H1 (cell line): ENCODE results near the gene APBA2. TPM values are rescaled to one million over a fixed set of nuclear protein-coding genes. Genes with fewer than 3 reads are reported as not detected.

Source experiments
- CTCF ChIA-PET: fragments of 300-600 bp; sonication (Branson Sonifier 250); formaldehyde crosslinking; loops from one replicate; lab custom pipeline; 2021; ENCODE audit not compliant: partially characterized antibody; lab: Charles Lee
- POLR2A ChIA-PET: fragments of 300-600 bp; sonication (Branson Sonifier 250); formaldehyde crosslinking; loops from one replicate; lab custom pipeline; 2021; ENCODE audit warnings: inconsistent platforms; ENCODE audit not compliant: partially characterized antibody; lab: Charles Lee
- DNase-seq, 2 experiments: peaks; one replicate each; pipeline versions ENCODE4 v3.0.0 to v3.0.0-alpha.2; 2010 to 2022; ENCODE audit warnings: low spot score in 2 of 2, low read depth in 1 of 2, mixed read lengths in 1 of 2
- FAIRE-seq: peaks from 2 replicates; lab custom pipeline; 2011; peaks lifted over from hg19 to GRCh38; lab: Jason Lieb, UNC
- H2AFZ ChIP-seq: 2 replicates; pipeline ENCODE4 v1.8.1; 2012; ENCODE audit warnings: low read length, inconsistent platforms
- H2AK5ac ChIP-seq: 2 replicates; pipeline ENCODE4 v1.6.1; 2013; ENCODE audit warnings: low read depth, low read length
- H2BK120ac ChIP-seq: replicated peaks from 2 replicates; pipeline ENCODE3; 2013; ENCODE audit warnings: low read depth, low read length, inconsistent platforms
- H2BK12ac ChIP-seq: 2 replicates; pipeline ENCODE4 v1.6.1; 2013; ENCODE audit warnings: low read depth, low read length
- H2BK15ac ChIP-seq: 2 replicates; pipeline ENCODE4 v1.6.1; 2013; ENCODE audit warnings: low read length
- H2BK20ac ChIP-seq: 2 replicates; pipeline ENCODE4 v1.6.1; 2013; ENCODE audit warnings: low read length
- H2BK5ac ChIP-seq: 2 replicates; pipeline ENCODE4 v1.6.1; 2013; ENCODE audit warnings: low read depth, low read length
- H3K14ac ChIP-seq: 2 replicates; pipeline ENCODE4 v1.6.1; 2013; ENCODE audit warnings: inconsistent platforms; ENCODE audit not compliant: insufficient read length
- H3K18ac ChIP-seq: 2 replicates; pipeline ENCODE4 v1.6.1; 2013; ENCODE audit warnings: low read length; ENCODE audit errors: extremely low read depth
- H3K23ac ChIP-seq: 2 replicates; pipeline ENCODE4 v1.6.1; 2013; ENCODE audit warnings: inconsistent platforms; ENCODE audit not compliant: insufficient read length
- H3K23me2 ChIP-seq: 2 replicates; pipeline ENCODE4 v1.6.1; 2013; ENCODE audit warnings: low read depth, low read length
- H3K27ac ChIP-seq: 2 replicates; pipeline ENCODE4 v1.6.1; 2011; ENCODE audit warnings: low read depth, low read length, inconsistent platforms
- H3K27me3 ChIP-seq, 4 experiments: replicated peaks in 1 of 4; 1 replicate in 1 of 4; 2 replicates in 3 of 4; pipeline versions ENCODE4 v1.6.1 to v1.8.1; 2011 to 2013; ENCODE audit warnings: low read length in 3 of 4, mild to moderate bottlenecking in 3 of 4, inconsistent platforms in 2 of 4, mixed read lengths in 2 of 4, moderate library complexity in 1 of 4; ENCODE audit not compliant: control insufficient read depth in 3 of 4, insufficient read depth in 3 of 4; ENCODE audit errors: extremely low read depth in 1 of 4
- H3K36me3 ChIP-seq, 4 experiments: 2 replicates each; pipeline versions ENCODE4 v1.6.1 to v1.8.1; 2011 to 2013; ENCODE audit warnings: mild to moderate bottlenecking in 4 of 4, low read length in 3 of 4, moderate library complexity in 2 of 4, control low read depth in 1 of 4, inconsistent platforms in 1 of 4; ENCODE audit not compliant: insufficient read depth in 4 of 4, control insufficient read depth in 2 of 4
- H3K4ac ChIP-seq: replicated peaks from 2 replicates; pipeline ENCODE3; 2013; ENCODE audit warnings: low read length, low read depth, mixed read lengths, inconsistent platforms; ENCODE audit not compliant: insufficient read length
- H3K4me1 ChIP-seq, 4 experiments: replicated peaks in 1 of 4; 1 replicate in 1 of 4; 2 replicates in 3 of 4; pipeline versions ENCODE4 v1.6.1 to v1.8.1; 2011 to 2013; ENCODE audit warnings: low read length in 3 of 4, inconsistent platforms in 2 of 4, mixed read lengths in 1 of 4; ENCODE audit not compliant: insufficient read depth in 4 of 4, control insufficient read depth in 3 of 4
- H3K4me2 ChIP-seq, 2 experiments: 2 replicates each; pipeline versions ENCODE4 v1.6.1 to v1.8.1; 2011 to 2013; ENCODE audit warnings: low read depth in 2 of 2, low read length in 2 of 2, control low read depth in 1 of 2, inconsistent platforms in 1 of 2, mild to moderate bottlenecking in 1 of 2; ENCODE audit not compliant: insufficient read depth in 1 of 2
- H3K4me3 ChIP-seq, 4 experiments: fragments of 200-600, 300-600 bp in 1 of 4; sonication (generic), shearing (Covaris generic), sonication (Bioruptor Twin) in 1 of 4; 2 replicates each; pipeline versions ENCODE4 v1.5.1 to v1.8.1; 2011 to 2016; ENCODE audit warnings: low read length in 4 of 4, low read depth in 3 of 4, control low read depth in 2 of 4, inconsistent platforms in 2 of 4, mild to moderate bottlenecking in 2 of 4, mixed read lengths in 1 of 4, moderate library complexity in 1 of 4; ENCODE audit not compliant: insufficient read depth in 2 of 4; ENCODE audit errors: extremely low read depth in 1 of 4
- H3K56ac ChIP-seq: replicated peaks from 2 replicates; pipeline ENCODE3; 2013; ENCODE audit warnings: low read depth, mild to moderate bottlenecking, mixed read lengths, low read length, inconsistent platforms; ENCODE audit not compliant: insufficient read length
- H3K79me1 ChIP-seq: 2 replicates; pipeline ENCODE4 v1.6.1; 2013; ENCODE audit warnings: low read depth, low read length, control low read depth
- H3K79me2 ChIP-seq, 2 experiments: 2 replicates each; pipeline versions ENCODE4 v1.6.1 to v1.8.1; 2012 to 2013; ENCODE audit warnings: low read length in 2 of 2, mild to moderate bottlenecking in 2 of 2, inconsistent platforms in 1 of 2; ENCODE audit not compliant: insufficient read depth in 2 of 2, control insufficient read depth in 1 of 2
- H3K9ac ChIP-seq, 4 experiments: replicated peaks in 1 of 4; 1 replicate in 1 of 4; 2 replicates in 3 of 4; pipeline versions ENCODE4 v1.6.1 to v1.8.1; 2011 to 2013; ENCODE audit warnings: low read depth in 3 of 4, low read length in 3 of 4, control low read depth in 2 of 4, mild to moderate bottlenecking in 2 of 4, moderate library complexity in 2 of 4, inconsistent platforms in 1 of 4; ENCODE audit errors: extremely low read depth in 1 of 4
- H3K9me3 ChIP-seq, 2 experiments: 2 replicates each; pipeline versions ENCODE4 v1.6.1 to v1.8.1; 2012 to 2013; ENCODE audit warnings: mild to moderate bottlenecking in 2 of 2, moderate library complexity in 2 of 2, control low read depth in 1 of 2, inconsistent platforms in 1 of 2, low read depth in 1 of 2, low read length in 1 of 2, mixed read lengths in 1 of 2; ENCODE audit not compliant: insufficient read depth in 2 of 2
- H4K20me1 ChIP-seq, 2 experiments: replicated peaks in 1 of 2; 2 replicates each; pipeline versions ENCODE3 to v1.8.1; 2011 to 2013; ENCODE audit warnings: inconsistent platforms in 2 of 2, low read length in 2 of 2, mild to moderate bottlenecking in 1 of 2; ENCODE audit not compliant: insufficient read depth in 2 of 2, control insufficient read depth in 1 of 2
- H4K5ac ChIP-seq: 2 replicates; pipeline ENCODE4 v1.6.1; 2013; ENCODE audit warnings: low read length, low read depth, mixed read lengths, inconsistent platforms; ENCODE audit not compliant: insufficient read length
- H4K8ac ChIP-seq: 2 replicates; pipeline ENCODE4 v1.8.0; 2013; ENCODE audit warnings: mild to moderate bottlenecking, moderate library complexity, low read length, inconsistent platforms; ENCODE audit not compliant: insufficient read depth; ENCODE audit errors: extremely low read depth
- H4K91ac ChIP-seq: replicated peaks from 2 replicates; pipeline ENCODE3; 2013; ENCODE audit warnings: low read length, mixed read lengths, inconsistent platforms; ENCODE audit not compliant: insufficient read length
- BACH1 ChIP-seq: IDR thresholded peaks from 2 replicates; pipeline ENCODE4 v1.6.1; 2012; ENCODE audit warnings: low read length, improper control_type of control experiment
- BRCA1 ChIP-seq: IDR thresholded peaks from 2 replicates; pipeline ENCODE4 v1.6.1; 2012; ENCODE audit warnings: low read depth, low read length, improper control_type of control experiment
- CHD1 ChIP-seq: IDR thresholded peaks from 2 replicates; pipeline ENCODE4 v1.6.1; 2012; ENCODE audit warnings: low read depth, low read length, improper control_type of control experiment
- EGR1 ChIP-seq: IDR thresholded peaks from 2 replicates; pipeline ENCODE4 v1.6.1; 2011; ENCODE audit warnings: low read depth, low read length, borderline replicate concordance
- FOSL1 ChIP-seq: IDR thresholded peaks from 2 replicates; pipeline ENCODE4 v1.6.1; 2011; ENCODE audit warnings: mild to moderate bottlenecking, low read depth, low read length, moderate library complexity; ENCODE audit not compliant: insufficient read depth
- KDM4A ChIP-seq: IDR thresholded peaks from one replicate; pipeline ENCODE4 v1.7.1; 2012; ENCODE audit warnings: low read depth, mild to moderate bottlenecking, moderate library complexity, low read length, inconsistent platforms; ENCODE audit not compliant: severe bottlenecking
- NRF1 ChIP-seq: IDR thresholded peaks from 2 replicates; pipeline ENCODE4 v1.6.1; 2011; ENCODE audit warnings: mild to moderate bottlenecking, low read depth, low read length, improper control_type of control experiment
- PHF8 ChIP-seq: fragments of 200-600 bp; sonication (generic); conservative IDR thresholded peaks from 2 replicates; pipeline ENCODE4 v1.7.1; 2012; ENCODE audit warnings: low read depth, mild to moderate bottlenecking, inconsistent platforms, low read length, moderate library complexity
- POU5F1 ChIP-seq: IDR thresholded peaks from 2 replicates; pipeline ENCODE4 v1.6.1; 2011; ENCODE audit warnings: low read depth, mild to moderate bottlenecking, low read length, moderate library complexity
- RAD21 ChIP-seq, 2 experiments: IDR thresholded peaks in 1 of 2; conservative IDR thresholded peaks in 1 of 2; 2 replicates each; pipeline ENCODE4 v1.6.1; 2011; ENCODE audit warnings: low read depth in 2 of 2, low read length in 2 of 2, improper control_type of control experiment in 1 of 2, inconsistent platforms in 1 of 2, mild to moderate bottlenecking in 1 of 2, moderate library complexity in 1 of 2
- RNF2 ChIP-seq: fragments of 200-900, 300-1000 bp; sonication (generic); IDR thresholded peaks from 2 replicates; pipeline ENCODE4 v1.7.1; 2016; ENCODE audit warnings: borderline replicate concordance, low read depth, mild to moderate bottlenecking, antibody characterized with exemption, low read length; ENCODE audit not compliant: poor library complexity, severe bottlenecking; ENCODE audit errors: missing control alignments
- RXRA ChIP-seq: IDR thresholded peaks from 2 replicates; pipeline ENCODE4 v1.6.1; 2011; ENCODE audit warnings: low read depth, mild to moderate bottlenecking, low read length, moderate library complexity; ENCODE audit not compliant: insufficient read depth
- SIX5 ChIP-seq: IDR thresholded peaks from 2 replicates; pipeline ENCODE4 v1.6.1; 2011; ENCODE audit warnings: mild to moderate bottlenecking, low read depth, low read length
- SRF ChIP-seq: IDR thresholded peaks from 2 replicates; pipeline ENCODE4 v1.6.1; 2011; ENCODE audit warnings: mild to moderate bottlenecking, low read depth, low read length, moderate library complexity
- TBP ChIP-seq: IDR thresholded peaks from 2 replicates; pipeline ENCODE4 v1.6.1; 2011; ENCODE audit warnings: low read depth, low read length, improper control_type of control experiment
- WGBS, 2 experiments: shearing (Covaris generic) in 1 of 2; methylation state at CpG; one replicate each; pipeline versions ENCODE4 v1.1.6 to v1.1.7; 2013 to 2015; ENCODE audit warnings: low lambda C conversion rate in 2 of 2, mixed read lengths in 2 of 2, inconsistent platforms in 1 of 2, low coverage in 1 of 2, missing lambda C conversion rate in 1 of 2; ENCODE audit not compliant: insufficient replicate concordance in 2 of 2, insufficient coverage in 1 of 2, insufficient read length in 1 of 2; ENCODE audit errors: extremely low coverage in 1 of 2, missing lambda C conversion rate in 1 of 2; 5-methylcytosine and 5-hydroxymethylcytosine counted together
- polyA plus RNA-seq, 7 experiments: library from polyadenylated mRNA; depleted of rRNA in 3 of 7; stranded (reverse) in 5 of 7; unstranded in 2 of 7; fragments of >200 nt in 5 of 7; fragments of 200-250 nt in 2 of 7; gene quantifications; 1 replicate in 5 of 7; 2 replicates in 1 of 7; 4 replicates in 1 of 7; pipeline versions ENCODE4 v1.2.1 to v1.2.3, GENCODE V29; 2011 to 2013; ENCODE audit warnings: missing spikeins in 2 of 7, mixed read lengths in 2 of 7
- total RNA-seq: library from RNA; stranded (reverse); fragmentation: NEBNext Ultra II Directional; extraction: Animal tissue kit (Norgen Biotek cat#: 25700); gene quantifications from 2 replicates; pipeline ENCODE4 v1.2.1, GENCODE V29; 2021

APBA2 gene
- total and polyA plus RNA-seq, 2 of the 8 experiments (the other 6 are each of a cell fraction or from before 2014, with no cell fraction given) = 15.5 to 19.0 TPM

DNA sequence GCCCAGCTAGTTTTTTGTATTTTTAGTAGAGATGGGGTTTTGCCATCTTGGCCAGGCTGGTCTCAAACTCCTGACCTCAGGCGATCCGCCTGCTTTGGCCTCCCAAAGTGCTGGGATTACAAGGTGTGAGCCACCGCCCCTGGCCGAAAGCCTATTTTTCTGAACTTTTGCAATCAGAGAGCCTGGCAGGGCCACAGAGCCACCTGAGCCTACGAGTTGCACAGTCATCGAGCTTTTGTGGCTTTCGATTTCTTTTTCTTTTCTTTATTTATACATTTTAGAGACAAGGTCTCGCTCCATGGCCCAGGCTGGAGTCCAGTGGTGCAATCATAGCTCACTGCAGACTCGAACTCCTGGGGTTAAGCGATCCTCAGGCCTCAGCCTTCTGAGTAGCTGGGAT is 243.4 kb downstream of the APBA2 start:
- CTCF ChIA-PET = interaction anchor here (0.6 to 7.3 kb wide), 8 partner anchors 10 to 568 kb away, joined by 3 to 88 read pairs (median 4); no protein-coding TSS in a partner anchor
- H3K27ac ChIP-seq = no peak overlapping the region
- DNase-seq = no peak
- WGBS, 2 experiments = 92% methylated on average over 10 of the region's 10 CpGs; no CpG with 5 or more reads in 1 of the 2 experiments
- no peaks in the 10 kb centered on the region for H3K9me3 ChIP-seq
- H3K18ac ChIP-seq = no peak overlapping the region
- no peak overlapping the region for H3K4me3 ChIP-seq
- no peaks in the 10 kb centered on the region for H3K79me1 ChIP-seq
- H2BK5ac ChIP-seq = no peak overlapping the region
- H3K4me2 ChIP-seq = no peak overlapping the region
- H3K14ac ChIP-seq = no peak overlapping the region
- H2BK15ac ChIP-seq = no peak overlapping the region
- H3K56ac ChIP-seq = no peak overlapping the region
- no peak overlapping the region for H3K4ac ChIP-seq
- no peaks in the 10 kb centered on the region for H3K23me2 ChIP-seq
- no peaks in the 10 kb centered on the region for H3K79me2 ChIP-seq
- FAIRE-seq = no peak
- H2BK12ac ChIP-seq = no peak overlapping the region
- H3K27me3 ChIP-seq = no peaks in the 10 kb centered on the region
- peaks cover 0 to 3% (median under 1%) of the 10 kb centered on the region in 4 experiments; a peak in 4 of 7 replicates for H3K4me1 ChIP-seq
- H2AFZ ChIP-seq = no peak overlapping the region
- H4K20me1 ChIP-seq = no peaks in the 10 kb centered on the region
- no peak overlapping the region for H4K91ac ChIP-seq
- H2AK5ac ChIP-seq = no peak overlapping the region
- H2BK120ac ChIP-seq = no peak overlapping the region
- H3K9ac ChIP-seq = no peak overlapping the region
- POLR2A ChIA-PET = no interaction called here
- no peak overlapping the region for H3K23ac ChIP-seq
- H4K8ac ChIP-seq = no peak overlapping the region
- H3K36me3 ChIP-seq = no peaks in the 10 kb centered on the region
- no peak overlapping the region for H4K5ac ChIP-seq
- H2BK20ac ChIP-seq = no peak overlapping the region
- TF ChIP-seq PHF8 (no peak), RNF2 (no peak), TBP (no peak), NRF1 (no peak), BACH1 (no peak), FOSL1 (no peak), SRF (no peak), SIX5 (no peak), RXRA (no peak), CHD1 (no peak), POU5F1 (no peak), RAD21 (IDR thresholded peaks at IDR 0.05 in 1 of 2, conservative IDR thresholded peaks at IDR 0.05 in 1 of 2; ENCODE audit: low read depth in 2 of 2, low read length in 2 of 2) (no peak), BRCA1 (no peak), KDM4A (no peak), EGR1 (no peak)
